Inflammatory macrophage (primary cell): Measurements from ENCODE around the gene KRT13.

Source experiments
- DNase-seq, 2 donors: peaks; one replicate each; pipeline ENCODE4 v3.0.0-alpha.2; 2020 to 2022

Gene KRT13

DNA sequence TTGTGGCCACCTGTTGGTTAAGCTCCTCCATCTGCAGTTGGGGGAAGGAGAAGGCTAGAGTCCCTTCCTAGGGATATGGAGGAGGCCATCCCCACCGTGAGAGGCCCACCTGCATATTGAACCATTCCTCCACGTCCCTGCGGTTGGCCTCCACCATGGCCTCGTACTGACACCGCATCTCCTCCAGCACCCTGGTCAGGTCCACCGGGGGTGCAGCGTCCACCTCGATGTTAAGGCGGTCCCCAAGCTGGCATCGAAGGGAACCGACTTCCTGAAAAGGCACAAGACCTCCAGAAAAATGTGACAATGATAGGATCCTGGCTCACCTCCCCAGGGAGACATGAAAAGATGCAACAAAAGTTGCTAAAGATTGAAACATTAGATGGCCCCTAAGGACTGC, 41.2 kb downstream of the KRT13 start:
- no peak for DNase-seq

DNA sequence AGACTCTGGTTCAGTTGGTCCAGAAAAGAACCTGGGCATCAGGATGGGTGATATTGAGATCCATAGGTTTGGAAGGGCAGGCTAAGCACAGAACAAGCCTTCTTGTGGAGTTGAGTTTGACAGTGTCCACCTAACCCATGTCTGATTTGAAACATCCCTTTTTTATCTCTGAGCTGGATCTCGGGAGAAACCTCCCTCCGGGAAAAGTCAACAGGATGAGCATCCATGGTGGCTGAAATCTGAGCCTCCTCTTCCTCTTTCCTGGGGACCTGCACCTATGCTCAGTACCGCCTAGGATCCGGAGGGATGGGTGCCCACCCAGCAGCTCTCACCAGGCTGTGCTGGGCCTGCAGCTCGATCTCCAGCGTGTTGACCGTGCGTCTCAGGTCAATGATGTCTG, 41.7 kb downstream of the KRT13 start:
- DNase-seq: no peak

DNA sequence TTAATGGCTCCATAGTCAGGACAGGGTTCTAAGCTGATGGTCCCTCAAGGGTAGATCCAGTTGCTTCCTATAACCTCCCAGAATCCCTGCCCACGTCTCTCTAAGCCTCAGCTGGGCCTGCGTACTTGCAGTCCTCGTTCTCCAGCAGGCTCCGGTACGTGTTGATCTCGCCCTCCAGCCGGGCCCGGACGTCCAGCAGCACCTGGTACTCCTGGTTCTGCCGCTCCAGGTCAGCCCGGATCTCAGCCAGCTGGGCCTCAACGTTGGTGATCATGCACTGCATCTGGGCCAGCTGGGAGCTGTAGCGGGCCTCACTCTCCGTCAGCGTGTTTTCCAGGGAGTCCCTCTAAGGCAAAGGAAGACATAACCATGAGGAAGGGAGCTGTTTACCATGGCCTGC, 42.7 kb downstream of the KRT13 start:
- DNase-seq: no peak

DNA sequence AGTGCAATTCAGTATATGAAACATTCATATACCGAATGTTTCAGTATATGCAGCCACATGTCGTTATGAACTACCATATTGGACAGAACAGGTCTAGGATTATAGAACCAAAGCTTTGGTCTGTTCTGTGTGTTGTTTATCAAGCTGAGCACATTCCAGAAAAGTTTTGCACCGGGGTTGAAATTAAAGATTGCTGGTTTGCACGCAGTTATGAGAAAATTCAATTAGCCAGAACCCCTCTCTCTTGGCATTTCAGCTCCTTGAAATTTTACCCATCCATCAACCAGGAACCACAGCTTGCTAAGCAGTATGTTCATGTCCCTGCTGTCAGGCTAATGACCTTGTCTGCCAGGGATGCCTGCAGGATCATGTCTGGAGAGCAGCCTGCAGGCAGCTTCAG, 47.7 kb downstream of the KRT13 start:
- no peak for DNase-seq

DNA sequence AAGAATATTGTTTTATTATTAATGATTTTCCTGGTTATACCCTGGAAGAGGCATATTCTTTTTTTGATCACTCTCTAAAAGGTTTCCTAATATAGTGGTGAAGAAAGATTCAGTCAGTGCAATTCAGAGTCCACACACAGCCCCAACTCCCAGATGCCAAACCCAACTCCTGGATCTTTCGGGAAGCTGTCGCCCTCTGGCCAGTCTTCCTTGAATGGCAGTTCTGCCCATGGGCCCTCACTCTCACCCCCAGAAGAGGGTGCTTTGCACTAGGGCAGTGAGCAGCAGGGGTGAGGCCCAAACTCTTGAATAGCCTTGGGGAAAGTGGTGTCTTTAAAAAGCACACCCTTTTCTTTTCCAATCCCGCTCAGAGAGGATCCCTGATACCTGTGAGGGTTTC, 49.2 kb downstream of the KRT13 start:
- DNase-seq: no peak

DNA sequence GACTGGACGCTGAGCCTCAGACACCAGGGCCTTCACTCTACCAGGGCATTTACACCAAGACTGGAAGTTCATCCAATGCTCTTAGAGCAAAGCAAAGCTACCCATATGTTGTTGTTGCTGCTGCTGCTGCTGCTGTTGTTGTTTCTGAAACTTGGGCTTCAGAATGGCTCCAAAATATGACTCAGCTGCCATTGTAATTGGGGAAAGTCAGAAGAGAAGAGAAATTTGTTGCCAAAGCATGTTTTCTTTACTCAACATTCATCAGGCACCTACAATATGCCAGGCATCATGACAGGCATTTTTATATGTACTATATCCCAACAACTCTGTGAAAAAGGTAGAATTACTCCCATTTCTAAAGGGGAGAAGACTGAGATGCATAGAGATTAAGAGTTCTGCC, 50.2 kb downstream of the KRT13 start:
- no peak for DNase-seq

DNA sequence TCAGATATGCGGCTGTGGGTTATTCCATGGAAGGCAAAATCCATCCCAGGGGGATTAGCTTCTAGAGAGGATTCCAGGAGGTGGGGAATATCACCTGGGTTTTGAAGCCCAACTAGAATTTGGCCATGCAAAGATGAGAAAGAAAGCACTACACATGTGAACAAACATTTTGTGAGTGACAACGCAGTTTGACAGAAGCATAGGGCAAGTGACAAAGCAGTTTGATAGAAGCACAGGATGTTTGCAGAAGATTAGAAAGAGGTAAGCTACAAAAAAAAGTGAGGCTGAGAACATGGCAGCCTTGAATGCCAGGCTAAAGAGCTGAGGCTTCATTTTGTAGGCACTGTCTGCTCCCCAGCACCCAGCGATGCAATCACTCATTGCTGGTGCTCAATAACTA, 52.3 kb downstream of the KRT13 start:
- DNase-seq: no peak

DNA sequence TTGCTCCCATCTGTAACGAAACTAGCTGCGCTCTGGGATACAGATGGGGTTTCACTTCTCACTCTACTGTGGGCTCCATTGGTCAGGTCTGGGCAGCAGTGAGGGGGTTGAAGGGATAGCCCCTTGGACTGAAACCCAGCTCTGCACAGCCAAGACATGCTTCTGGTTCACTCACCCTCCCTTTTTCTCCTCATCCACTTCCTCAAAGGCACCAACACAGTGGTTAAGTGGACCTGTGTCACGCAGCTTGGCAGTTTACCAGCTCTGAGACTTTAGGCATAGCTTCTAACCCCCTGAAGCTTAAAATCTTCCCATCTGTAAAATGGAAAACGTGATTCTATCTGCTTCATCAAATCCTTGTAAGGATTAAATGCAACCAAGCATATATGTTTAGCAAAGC, 53.1 kb downstream of the KRT13 start:
- DNase-seq: no peak

DNA sequence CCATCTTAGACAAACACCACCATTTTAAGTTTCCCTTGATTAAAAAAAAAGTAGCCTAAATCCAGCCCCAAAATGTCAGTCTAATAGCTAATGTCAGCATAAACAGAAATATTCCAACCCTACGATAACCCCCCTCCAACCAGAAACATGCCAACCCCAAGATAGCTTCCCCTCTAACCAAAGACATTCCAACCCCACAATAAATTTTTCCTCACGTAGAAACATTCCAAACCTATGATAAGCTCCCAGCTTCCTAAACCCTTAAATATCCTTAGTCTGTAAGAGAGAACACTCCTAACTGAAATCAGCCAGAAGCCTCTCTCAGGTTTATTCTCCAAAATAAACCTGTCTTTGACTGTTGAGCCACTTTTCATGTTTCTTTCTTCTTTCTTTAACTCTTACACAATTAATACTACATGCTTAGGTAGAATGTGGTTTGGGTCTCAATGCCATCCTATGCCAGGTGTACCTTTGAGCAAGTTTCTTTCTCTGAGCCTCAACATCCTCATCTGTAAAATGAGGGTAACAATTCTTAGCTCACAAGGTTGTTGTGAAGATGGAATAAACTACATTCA, 54.2 kb downstream of the KRT13 start:
- DNase-seq: no peak
